ENCODE results near the gene MYRIP.
"Not testable (repeated sequence)": the region's sequence is repeated elsewhere in the genome, so short reads cannot be mapped to it uniquely, and the experiment has no call there.

DNA sequence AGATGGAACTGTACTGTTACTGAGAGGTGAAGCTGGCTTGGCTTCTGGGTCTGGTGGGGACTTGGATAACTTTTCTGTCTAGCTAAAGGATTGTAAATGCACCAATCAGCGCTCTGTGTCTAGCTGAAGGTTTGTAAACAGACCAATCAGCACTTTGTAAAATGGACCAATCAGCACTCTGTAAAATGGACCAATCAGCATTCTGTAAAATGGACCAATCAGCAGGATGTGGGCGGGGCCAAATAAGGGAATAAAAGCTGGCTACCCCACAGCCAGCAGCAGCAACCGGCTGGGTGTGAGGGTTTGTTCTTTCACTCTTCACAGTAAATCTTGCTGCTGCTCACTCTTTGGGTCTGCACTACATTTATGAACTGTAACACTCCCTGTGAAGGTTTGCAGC, 6.9 kb upstream of the MYRIP start:
- TF ChIP-seq, protein P1, sequence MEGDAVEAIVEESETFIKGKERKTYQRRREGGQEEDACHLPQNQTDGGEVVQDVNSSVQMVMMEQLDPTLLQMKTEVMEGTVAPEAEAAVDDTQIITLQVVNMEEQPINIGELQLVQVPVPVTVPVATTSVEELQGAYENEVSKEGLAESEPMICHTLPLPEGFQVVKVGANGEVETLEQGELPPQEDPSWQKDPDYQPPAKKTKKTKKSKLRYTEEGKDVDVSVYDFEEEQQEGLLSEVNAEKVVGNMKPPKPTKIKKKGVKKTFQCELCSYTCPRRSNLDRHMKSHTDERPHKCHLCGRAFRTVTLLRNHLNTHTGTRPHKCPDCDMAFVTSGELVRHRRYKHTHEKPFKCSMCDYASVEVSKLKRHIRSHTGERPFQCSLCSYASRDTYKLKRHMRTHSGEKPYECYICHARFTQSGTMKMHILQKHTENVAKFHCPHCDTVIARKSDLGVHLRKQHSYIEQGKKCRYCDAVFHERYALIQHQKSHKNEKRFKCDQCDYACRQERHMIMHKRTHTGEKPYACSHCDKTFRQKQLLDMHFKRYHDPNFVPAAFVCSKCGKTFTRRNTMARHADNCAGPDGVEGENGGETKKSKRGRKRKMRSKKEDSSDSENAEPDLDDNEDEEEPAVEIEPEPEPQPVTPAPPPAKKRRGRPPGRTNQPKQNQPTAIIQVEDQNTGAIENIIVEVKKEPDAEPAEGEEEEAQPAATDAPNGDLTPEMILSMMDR (IDR thresholded peaks at IDR 0.05): not testable (repeated sequence)
- TF ChIP-seq POLR2A (IDR thresholded peaks at IDR 0.05): not testable (repeated sequence)

Measured in adrenal gland (tissue), 5 donors.